Endothelial cell (in vitro differentiated cells): ENCODE results near the gene MYO1D. TPM values are rescaled to one million over a fixed set of nuclear protein-coding genes. Genes with fewer than 3 reads are reported as not detected.

ENCODE experiments used
- DNase-seq: peaks from one replicate; pipeline ENCODE4 v3.0.0; 2021; ENCODE audit warnings: low spot score
- H3K27ac Mint-ChIP-seq: one replicate; pipeline ENCODE4 v1.8.0; 2021; ENCODE audit warnings: mixed read lengths, inconsistent platforms; ENCODE audit not compliant: unreplicated experiment
- H3K27me3 Mint-ChIP-seq: one replicate; pipeline ENCODE4 v1.8.0; 2021; ENCODE audit warnings: mild to moderate bottlenecking, moderate library complexity, mixed read lengths, inconsistent platforms; ENCODE audit not compliant: unreplicated experiment
- H3K36me3 Mint-ChIP-seq: one replicate; pipeline ENCODE4 v1.8.0; 2021; ENCODE audit warnings: mild to moderate bottlenecking, low read depth, mixed read lengths, inconsistent platforms; ENCODE audit not compliant: unreplicated experiment
- H3K4me1 Mint-ChIP-seq: one replicate; pipeline ENCODE4 v1.8.0; 2021; ENCODE audit warnings: mild to moderate bottlenecking, mixed read lengths, inconsistent platforms; ENCODE audit not compliant: unreplicated experiment
- H3K4me3 Mint-ChIP-seq: one replicate; pipeline ENCODE4 v1.8.0; 2021; ENCODE audit warnings: mild to moderate bottlenecking, mixed read lengths, inconsistent platforms; ENCODE audit not compliant: unreplicated experiment
- H3K9me3 Mint-ChIP-seq: one replicate; pipeline ENCODE4 v1.8.0; 2021; ENCODE audit warnings: mixed read lengths, inconsistent platforms; ENCODE audit not compliant: unreplicated experiment
- CTCF ChIP-seq: fragments of 200-600 bp; sonication (generic); IDR thresholded peaks from one replicate; pipeline ENCODE4 v1.5.0; 2021; ENCODE audit warnings: antibody characterized with exemption; ENCODE audit not compliant: unreplicated experiment
- total RNA-seq: library from RNA; stranded (reverse); fragmentation: NEBNext Ultra II Directional; extraction: Animal tissue kit (Norgen Biotek cat#: 25700); gene quantifications from one replicate; pipeline ENCODE4 v1.2.1, GENCODE V29; 2021; ENCODE audit not compliant: unreplicated experiment

The MYO1D gene
- total RNA-seq, 1 donor from 2014 or later: 26.4 TPM

- Mint-ChIP-seq H3K4me1 (peaks cover 8% of the 10 kb centered on the region), H3K27ac (no peak overlapping the region), H3K36me3 (peaks cover 4% of the 10 kb centered on the region), H3K27me3 (no peaks in the 10 kb centered on the region), H3K9me3 (no peaks in the 10 kb centered on the region), H3K4me3 (no peak overlapping the region)
- no peak for DNase-seq
- no peak for TF ChIP-seq CTCF
Observed at GRCh38 chr17:32696426-32696825, 180.5 kb downstream of the MYO1D start.

DNA sequence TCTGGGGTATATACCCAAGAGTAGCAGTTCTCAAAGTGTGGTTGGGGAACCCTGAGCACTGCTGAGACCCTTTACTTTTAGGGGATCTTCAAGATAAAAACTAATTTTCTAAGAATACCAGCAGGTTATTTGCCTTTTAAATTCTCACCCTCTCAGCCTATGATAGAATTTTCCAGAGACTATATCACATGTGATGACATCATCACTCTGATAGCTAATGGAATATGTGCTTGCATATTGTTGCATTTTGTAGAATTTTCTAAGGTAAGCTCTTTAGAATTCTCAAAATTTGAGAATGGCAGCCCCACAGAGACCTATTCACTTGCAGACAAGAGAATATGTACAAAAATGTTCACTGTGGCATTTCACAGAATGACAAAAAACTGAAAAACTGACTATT lies 181.1 kb downstream of the MYO1D start:
- Mint-ChIP-seq H3K4me3 (no peak overlapping the region), H3K27ac (no peak overlapping the region)

GRCh38 chr17:32693194-32693897 lies 183.6 kb downstream of the MYO1D start:
- H3K36me3 Mint-ChIP-seq: peaks cover 4% of the 10 kb centered on the region
- H3K9me3 Mint-ChIP-seq: no peaks in the 10 kb centered on the region
- no peaks in the 10 kb centered on the region for H3K27me3 Mint-ChIP-seq
- H3K4me3 Mint-ChIP-seq: no peak overlapping the region
- no peak for TF ChIP-seq CTCF
- no peak overlapping the region for H3K27ac Mint-ChIP-seq
- DNase-seq: no peak
- H3K4me1 Mint-ChIP-seq: peaks cover 8% of the 10 kb centered on the region

More for the DNA sequence above, 181.1 kb downstream of the MYO1D start:
- Mint-ChIP-seq H3K36me3 (peaks cover 4% of the 10 kb centered on the region), H3K27me3 (no peaks in the 10 kb centered on the region), H3K4me1 (peaks cover 8% of the 10 kb centered on the region), H3K9me3 (no peaks in the 10 kb centered on the region)
- no peak for DNase-seq
- no peak for TF ChIP-seq CTCF

- H3K27ac Mint-ChIP-seq: no peak overlapping the region
Observed at GRCh38 chr17:32692179-32692578, 184.7 kb downstream of the MYO1D start.

More at GRCh38 chr17:32692179-32692578, 184.7 kb downstream of the MYO1D start:
- Mint-ChIP-seq H3K27me3 (no peaks in the 10 kb centered on the region), H3K9me3 (no peaks in the 10 kb centered on the region), H3K4me3 (no peak overlapping the region), H3K36me3 (peaks cover 4% of the 10 kb centered on the region), H3K4me1 (peaks cover 8% of the 10 kb centered on the region)
- no peak for DNase-seq
- TF ChIP-seq CTCF: no peak
